GM18867 (cell line): Measurements from ENCODE around the gene GALNT1.
A peak's percentile ranks its signal among the peaks of the same experiment; 100 is the strongest.

Source experiments
- ATAC-seq: cut with Tn5 transposase; IDR thresholded peaks from one replicate; pipeline ENCODE4 v1.9.1; 2021; ENCODE audit warnings: mild to moderate bottlenecking, moderate library complexity; ENCODE audit not compliant: unreplicated experiment

GALNT1 gene

DNA sequence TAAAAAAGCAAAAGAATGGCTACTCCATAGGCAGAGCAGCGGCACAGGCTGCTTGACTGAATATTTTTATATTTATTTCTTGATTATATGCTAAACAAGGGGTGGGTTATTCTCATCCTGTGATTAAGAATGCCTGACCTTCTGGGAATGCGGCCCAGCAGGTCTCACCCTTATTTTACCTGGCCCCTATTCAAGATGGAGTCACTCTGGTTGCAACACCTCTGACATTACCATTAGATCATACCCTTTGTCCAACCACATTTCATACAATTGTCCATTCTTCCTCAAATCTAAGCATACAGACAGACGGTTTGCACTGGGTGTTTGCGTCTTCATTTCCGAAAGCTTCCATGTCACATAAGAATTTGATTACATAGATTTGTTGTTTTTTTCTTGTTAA is 168.2 kb downstream of the GALNT1 start:
- ATAC-seq: no peak

DNA sequence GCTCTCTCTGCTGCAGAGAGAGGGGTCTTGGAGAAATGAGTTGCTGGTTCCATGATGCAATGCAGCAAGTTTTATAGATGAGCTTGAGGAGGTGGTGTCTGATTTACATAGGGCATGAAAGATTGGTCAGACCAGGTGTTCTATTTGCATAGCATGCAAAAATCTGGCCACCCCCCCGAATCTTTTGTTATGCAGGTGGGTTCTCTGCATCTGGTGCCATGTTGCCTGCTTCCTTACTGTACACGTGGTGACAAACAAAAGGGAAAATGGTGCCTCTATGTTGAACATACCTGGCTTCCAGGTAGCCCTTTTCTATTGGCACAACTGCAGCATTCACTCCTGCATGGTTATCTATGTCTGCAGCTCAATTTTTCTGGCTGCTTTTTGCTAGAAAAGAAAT is 169.4 kb downstream of the GALNT1 start:
- ATAC-seq: no peak

DNA sequence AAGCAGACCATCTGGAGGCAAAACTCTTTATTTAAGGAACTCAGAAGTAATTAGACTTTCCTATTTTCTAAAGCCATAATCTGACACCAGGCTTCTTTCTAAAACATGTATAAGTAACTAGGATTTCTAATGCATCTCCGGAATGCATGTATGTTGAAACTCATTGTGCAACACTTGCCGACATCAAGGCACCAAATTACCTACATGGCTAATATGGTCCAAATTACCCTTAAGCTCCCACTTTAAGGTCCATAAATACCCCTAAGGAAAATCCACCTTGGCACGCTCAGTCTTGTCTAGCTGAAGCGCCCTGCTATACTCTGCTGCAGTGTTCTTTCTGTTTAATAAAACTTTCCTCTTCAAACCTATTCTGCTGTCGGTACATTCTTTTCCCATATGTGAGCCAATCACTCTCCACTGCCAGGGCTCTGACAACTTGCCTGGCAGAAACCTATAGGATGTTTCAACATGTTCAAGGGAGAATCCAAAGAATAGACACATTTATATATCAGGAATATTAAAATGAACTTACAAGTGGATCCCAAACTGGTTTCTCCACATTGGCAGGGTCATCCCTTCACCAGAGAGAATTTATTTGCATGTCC is 171.9 kb downstream of the GALNT1 start:
- no peak for ATAC-seq

DNA sequence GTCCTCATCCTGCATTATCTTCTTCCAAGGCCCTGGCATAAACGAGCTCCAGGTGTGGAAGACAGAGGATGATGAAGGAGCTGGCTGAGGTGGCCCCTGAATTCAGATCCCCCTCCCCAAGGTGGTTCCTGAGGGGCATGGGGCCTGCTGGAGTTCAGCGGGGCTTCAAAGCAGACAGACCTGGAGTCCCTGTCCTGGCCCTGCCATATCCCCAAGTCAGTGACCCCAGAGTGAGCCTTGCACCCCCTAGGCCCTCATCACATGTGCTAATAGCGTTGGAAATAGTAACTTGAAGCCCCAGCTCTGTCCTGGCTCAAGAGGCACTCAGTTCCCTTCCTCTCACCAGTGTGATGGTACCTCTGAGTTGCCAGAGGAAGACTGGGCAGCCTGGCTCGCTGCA is 172.9 kb downstream of the GALNT1 start:
- no peak for ATAC-seq

DNA sequence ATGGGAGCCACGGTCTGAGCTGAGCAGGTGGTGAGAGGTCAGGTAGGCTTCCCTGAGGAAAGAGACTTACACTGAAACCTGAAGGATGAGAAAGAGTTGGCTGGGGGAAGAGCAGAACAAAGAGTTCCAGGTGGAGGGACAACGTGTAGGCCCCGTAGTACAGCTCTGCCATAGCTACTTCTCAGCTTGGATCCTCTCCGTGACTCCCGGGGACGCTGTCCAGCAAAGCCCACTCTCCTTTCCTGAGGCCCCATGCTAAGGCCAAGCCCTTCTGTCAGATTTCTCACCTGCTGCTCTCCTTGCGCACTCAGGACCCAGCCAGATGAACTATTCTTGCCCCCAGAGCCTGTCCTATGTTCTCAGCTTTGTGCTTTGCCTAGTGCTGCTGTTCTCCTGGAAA is 173.8 kb downstream of the GALNT1 start:
- no peak for ATAC-seq

DNA sequence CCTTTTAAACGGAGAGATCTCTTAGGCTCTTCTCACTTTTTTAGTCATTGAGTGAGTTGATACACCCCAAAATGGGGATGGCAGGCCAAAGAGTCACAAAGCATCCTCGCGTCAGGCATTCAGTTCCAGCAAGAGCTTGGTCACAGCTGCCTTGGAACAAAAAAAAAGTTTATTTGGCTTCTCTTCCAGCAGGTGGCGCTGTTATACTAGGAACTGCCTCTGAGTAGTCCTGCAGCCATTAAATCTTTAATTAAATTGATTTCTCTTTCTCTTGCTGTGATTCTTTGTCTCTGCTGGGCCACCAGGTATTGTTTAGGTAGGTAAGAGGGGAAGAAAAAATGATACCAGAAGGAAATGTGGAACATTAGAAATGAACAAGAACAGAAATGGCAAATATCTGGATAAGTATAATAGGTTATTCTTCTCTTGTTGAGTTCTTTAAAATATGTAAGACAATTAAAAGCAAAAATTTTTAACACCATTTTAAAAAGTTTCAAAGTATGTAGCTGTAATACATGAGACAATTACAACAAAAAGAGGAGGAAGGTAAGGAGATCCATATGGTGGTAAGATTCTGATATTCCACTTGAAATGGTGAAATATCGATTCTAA is 175.1 kb downstream of the GALNT1 start:
- ATAC-seq: peak; percentile 77
